OCI-M1 (cell line): ENCODE results near the gene ADH6.
"Not testable (repeated sequence)": the region's sequence is repeated elsewhere in the genome, so short reads cannot be mapped to it uniquely, and the experiment has no call there.

Experiments used
- DNase-seq: peaks from one replicate; lab custom pipeline; 2025; lab: John Stamatoyannopoulos, UW

ADH6 gene

DNA sequence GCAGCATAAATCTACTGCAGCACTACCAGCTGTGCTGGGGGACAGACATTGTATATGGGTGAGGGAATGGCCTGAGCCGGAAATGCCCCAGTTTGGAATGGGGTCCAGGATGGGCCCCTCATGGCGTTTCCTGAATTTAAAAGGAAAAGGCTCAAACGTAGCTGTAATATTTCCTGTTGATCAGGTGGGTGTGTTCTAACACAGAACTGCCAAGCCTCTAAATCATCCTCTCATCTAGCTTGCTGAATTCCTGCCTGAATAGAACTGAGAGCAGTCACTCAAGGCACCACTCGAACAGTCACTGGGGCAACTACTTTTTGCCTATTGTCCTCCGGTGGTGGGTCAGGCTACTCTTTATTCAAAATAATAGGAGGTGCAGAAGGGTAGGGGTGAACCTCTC lies 28.7 kb downstream of the ADH6 start:
- no peak for DNase-seq

DNA sequence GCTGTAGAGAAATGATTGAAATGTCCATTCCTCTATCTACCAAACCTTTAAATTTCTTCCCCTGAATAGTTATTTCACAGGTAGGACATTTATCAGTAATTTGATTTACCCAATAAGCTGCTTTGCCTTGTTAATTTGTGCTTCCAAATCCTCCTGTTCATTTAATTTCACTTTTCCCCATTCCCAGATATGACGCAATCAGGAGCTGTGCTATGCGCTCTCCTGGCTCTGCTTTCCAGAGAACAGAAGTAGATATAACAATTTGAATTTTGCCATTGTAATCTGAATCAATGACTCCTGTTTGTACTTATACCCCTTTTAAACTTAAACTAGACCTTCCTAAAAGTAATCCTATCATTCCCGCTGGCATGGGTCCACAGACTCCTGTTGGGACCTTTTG lies 29.1 kb downstream of the ADH6 start:
- DNase-seq: not testable (repeated sequence)

DNA sequence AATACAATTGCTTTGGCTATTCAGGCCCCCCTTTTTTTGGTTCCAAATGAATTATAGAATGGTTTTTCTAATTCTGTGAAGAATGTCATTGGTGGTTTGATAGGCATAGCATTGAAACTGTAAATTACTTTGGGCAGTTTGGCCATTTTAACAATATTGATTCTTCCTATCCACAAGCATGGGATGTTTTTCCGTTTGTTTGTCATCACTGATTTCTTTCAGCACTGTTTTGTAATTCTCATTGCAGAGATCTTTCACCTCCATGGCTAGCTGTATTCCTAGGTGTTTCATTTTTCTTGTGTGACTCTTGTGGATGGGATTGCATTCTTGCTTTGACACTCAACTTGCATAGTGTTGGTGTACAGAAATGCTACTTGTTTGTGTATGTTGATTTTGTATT lies 33.0 kb downstream of the ADH6 start:
- DNase-seq: no peak

DNA sequence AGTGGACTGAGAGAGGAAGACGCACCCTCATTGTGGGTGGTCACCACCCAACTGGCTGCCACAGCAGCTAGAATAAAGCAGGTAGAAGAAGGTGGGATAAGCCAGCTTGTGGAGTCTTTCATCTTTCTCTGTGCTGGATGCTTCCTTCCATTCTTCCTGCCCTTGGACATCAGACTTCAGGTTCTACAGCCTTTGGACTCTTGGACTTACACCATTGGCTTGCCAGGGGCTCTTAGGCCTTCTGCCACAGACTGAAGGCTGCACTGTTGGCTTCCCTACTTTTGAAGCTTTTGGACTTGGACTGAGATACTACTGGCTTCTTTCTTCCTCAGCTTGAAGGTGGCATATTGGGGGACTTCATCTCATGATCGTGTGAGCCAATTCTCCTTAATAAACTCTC lies 33.5 kb downstream of the ADH6 start:
- no peak for DNase-seq

DNA sequence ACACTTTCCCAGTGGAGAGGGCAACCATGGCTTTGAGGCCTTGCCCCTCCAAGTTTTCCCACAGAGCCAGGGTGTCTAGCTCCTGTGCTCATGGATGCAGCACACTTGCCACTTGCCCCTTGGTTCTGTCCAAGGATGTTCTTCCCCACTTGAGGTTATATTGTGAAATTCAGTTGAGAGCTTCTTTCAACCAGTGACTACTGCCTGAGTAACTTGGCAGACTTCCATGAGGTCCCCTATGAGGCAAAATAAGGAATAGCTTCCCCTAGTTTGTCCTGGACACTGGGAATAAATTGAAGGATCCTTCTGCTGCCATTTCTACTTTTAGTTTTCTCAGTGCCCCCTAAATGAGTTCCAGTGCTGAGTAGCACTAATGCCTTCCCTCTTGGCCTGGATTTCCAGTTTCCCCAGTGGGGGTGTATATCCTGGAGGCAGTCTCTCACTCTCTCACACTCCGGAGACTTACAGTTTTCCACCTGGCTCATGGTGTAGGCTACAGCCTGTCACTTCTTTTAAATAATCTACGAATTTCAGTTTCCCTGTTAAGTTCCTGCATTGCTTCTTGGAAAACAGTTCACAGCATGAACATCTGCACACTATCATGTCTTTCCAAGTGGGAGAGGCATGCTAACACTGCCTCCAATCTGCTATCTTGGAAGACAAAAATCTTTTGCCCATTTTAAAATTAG lies 38.5 kb downstream of the ADH6 start:
- DNase-seq: no peak

DNA sequence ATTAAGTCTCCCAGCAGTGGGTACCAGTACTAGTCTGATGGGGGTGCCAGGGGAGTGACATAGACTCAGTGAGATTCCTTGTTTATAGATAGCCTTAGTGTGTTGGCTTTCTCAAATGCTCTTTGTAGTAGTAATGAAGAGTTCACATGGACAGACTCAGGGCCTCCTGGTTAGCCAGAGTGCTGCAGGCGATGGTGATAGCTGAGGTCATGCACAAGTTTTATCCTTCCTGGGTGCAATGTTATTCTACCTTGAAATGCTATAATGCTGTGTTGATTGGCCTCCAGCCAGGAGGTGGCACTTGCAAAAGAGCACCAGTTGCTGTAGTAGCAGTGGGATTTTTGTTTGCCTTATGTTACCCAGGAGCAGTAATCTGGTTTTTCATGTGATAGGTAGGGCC lies 39.4 kb downstream of the ADH6 start:
- no peak for DNase-seq

DNA sequence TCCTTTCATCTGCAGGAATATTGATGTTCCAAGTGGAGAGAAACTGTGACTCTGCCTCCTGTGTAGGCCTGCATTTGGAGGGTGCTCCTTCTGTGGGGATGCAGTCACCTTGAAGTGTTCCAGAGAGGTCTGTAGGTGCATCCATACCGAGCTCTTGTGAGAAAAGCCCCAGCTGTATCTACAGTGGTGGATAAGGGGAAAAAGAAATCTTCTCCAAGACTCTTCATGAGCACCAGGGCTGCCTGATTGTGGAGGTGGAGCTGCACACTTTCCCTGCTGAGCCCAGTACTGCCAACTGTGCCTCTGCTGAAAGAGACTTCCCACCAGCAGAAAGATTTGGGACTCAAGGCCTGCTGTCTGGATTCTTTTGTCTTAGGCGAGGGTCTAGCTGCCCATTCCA lies 39.9 kb downstream of the ADH6 start:
- no peak for DNase-seq

DNA sequence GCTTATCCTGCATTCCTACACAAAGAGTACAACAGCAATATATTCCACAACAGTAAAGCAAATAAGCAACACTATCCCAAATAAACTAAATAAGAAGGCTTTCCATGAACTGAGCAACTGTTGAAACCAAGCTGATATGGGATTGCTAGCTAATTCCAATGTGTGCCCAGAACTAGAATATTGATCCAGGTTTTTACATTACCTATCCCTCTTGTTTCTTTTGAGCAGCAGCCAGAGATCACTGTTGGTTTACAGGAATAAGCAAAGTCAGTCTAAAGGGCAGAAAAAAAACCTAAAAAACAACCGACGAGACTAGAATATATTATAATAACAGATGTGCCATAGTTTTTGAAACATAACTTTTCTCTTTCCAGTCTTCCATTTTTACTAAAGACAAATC lies 52.5 kb downstream of the ADH6 start:
- DNase-seq: no peak

DNA sequence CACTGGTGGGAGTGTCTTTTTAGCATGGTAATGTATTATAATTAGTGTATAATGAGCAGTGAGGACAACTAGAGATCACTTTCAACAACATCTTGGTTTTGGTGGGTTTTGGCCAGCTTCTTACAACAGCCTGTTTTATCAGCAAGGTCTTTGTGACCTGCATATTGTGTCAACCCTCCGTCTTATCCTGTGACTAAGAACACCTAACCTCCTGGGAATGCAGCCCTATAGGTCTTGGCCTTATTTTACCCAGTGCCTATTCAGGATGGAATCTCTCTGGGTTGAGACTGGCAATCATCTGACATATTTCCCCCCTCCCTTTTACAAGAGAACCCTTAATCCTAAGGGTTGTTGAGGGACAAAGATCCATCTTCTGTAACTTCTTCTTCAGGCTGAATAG lies 53.1 kb downstream of the ADH6 start:
- no peak for DNase-seq

DNA sequence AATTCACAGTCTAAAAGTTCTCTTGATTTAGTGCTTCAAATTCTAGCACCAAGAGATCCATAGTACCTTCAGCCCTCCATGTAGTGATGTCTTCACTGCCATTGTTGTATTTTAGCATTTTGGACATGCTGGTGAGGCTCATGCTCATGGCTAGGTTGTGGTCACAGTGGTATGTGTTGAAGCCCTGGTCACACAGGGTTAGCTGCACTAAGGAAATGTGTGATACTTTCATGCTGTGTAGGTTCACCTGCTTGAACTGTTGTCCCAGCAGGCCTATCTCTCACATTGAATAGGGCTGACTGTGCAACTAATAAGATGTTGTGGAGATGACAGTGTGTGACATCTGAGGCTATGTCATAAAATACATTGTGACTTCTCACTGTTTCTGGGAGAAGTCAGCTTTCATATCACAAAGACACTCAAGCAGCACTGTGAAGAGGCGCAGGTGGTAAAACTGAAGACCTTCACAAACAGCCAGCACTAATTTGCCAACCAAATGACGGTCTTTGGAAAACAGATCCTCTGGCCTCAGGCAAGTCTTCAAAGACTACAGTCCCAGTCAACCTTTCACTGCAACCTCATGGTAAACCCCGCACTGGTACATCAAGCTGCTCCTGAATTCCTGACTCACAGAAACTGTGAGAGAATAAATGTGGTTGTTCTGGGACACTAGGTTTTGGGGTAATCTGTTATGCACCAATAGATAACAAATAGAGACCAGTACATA lies 57.5 kb downstream of the ADH6 start:
- DNase-seq: no peak

DNA sequence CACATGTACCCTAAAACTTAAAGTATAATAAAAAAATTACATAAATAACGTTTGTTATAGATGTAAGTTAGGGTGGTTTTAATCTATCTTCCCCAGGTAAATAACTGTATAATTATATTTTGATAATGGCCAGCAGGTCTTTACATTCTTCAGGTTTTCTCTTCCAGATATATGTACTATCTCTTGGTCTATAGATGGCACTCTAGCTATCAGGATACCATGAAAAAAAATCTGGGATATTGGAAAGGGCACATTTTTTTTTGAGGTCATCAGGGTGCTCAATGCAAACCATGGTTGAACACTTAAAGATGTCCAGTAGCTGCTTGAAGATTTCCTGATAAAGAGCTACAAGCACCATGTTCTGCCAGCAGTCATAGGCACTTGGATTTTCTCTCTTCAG lies 59.3 kb downstream of the ADH6 start:
- DNase-seq: no peak

DNA sequence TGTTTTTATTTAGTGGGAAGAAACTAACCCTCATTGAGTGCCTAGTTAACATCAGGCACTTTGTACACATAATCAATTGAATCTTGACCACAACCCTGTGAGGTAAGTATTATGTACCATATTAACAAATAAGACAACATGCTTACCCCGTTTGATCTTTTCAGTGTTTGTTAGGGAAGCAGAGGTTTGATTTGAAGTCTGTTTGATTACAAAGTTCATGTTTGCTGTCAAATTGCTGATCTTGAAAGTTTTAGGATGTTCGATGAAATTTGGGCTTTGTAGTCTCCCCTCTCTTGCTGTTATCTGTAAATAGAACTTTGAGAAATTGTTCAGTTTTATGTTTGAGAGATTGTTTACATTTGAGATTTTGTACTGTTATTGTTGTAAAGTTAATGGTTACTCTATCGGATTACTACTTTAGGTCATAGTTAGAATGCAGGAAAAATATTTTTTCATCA lies 61.5 kb downstream of the ADH6 start:
- no peak for DNase-seq

DNA sequence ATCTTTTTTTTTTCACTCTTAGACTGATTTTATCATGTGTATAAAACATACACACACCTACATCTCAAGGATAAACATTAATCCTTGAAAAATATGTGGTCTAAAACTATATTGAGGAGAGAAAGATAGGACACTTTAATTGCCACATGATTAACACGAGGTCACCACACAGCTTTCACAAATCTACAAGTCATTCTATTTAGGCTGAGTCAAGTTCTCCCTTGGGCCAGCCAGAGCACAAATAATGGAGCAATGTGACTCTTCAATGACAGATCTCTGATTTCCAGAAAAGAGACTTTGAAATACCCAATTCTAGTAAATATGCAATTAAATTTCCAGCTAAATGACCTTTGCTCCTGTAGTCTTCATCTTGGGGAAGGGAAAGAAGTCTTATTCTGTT lies 62.1 kb downstream of the ADH6 start:
- DNase-seq: no peak

DNA sequence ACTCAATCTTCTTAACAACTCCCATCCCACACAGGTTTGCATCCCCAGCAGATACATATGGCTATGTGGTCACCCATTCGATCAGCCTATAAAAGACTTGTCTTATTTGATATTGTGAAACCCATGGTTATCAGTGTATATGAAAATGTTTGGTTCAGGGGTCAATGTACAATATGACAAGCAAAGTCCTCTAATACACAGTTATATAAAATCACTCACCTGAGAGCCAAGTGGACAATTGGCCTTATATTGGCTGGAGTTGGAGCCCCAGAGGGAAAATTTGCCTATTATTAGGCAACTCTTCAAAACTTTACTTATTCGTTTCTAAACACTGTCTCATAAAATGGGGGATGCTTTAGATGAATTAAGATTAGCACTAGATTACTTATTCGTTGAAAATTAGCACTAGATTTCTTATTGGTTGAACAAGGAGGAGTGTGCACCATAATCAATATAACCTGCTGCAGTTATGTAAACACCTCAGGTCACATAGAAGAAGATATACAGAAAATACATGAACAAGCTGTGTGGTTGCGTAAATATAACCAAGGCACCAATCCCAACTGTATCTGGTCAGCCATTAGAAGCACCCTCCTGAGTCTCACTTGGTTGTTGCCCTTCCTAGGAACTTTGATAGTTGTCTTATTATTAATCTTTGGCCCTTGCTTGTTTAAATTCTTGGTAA lies 64.2 kb downstream of the ADH6 start:
- DNase-seq: no peak
